CD4-positive, alpha-beta T cell (primary cell): ENCODE data around the gene NUDCD3. TPM values are rescaled to one million over a fixed set of nuclear protein-coding genes. Genes with fewer than 3 reads are reported as not detected.

Source experiments
- ATAC-seq: fragments of 200-7000 bp; cut with Tn5 transposase; one replicate; pipeline ENCODE4 v1.10.0; 2022; ENCODE audit warnings: mild to moderate bottlenecking; ENCODE audit not compliant: poor library complexity
- CTCF ChIA-PET: fragments of 350-600 bp; sonication (Branson Sonifier 250); formaldehyde crosslinking; loops from one replicate; lab custom pipeline; 2021; ENCODE audit warnings: antibody characterized with exemption, inconsistent platforms; lab: Charles Lee
- POLR2A ChIA-PET: fragments of 350-600 bp; sonication (Branson Sonifier 250); formaldehyde crosslinking; loops from one replicate; lab custom pipeline; 2021; ENCODE audit warnings: antibody characterized with exemption, inconsistent platforms; lab: Charles Lee
- DNase-seq, 14 experiments: peaks; one replicate each; pipeline ENCODE4 v3.0.0-alpha.2; 2013 to 2020; ENCODE audit warnings: mixed read lengths in 2 of 14
- H3K27ac ChIP-seq, 2 donors: one replicate each; pipeline versions ENCODE4 v1.5.1 to v1.7.0; 2013; ENCODE audit warnings: low read length in 2 of 2, low read depth in 1 of 2, mild to moderate bottlenecking in 1 of 2
- H3K27me3 ChIP-seq, 2 experiments: 1 replicate in 1 of 2; 2 replicates in 1 of 2; pipeline versions ENCODE4 v1.6.1 to v1.7.0; 2013; ENCODE audit warnings: low read length in 2 of 2, control low read depth in 1 of 2, mild to moderate bottlenecking in 1 of 2, moderate library complexity in 1 of 2; ENCODE audit not compliant: insufficient read depth in 2 of 2, control insufficient read depth in 1 of 2
- H3K36me3 ChIP-seq: one replicate; pipeline ENCODE4 v1.6.1; 2013; ENCODE audit warnings: low read length, control low read depth; ENCODE audit not compliant: insufficient read depth
- H3K4me1 ChIP-seq: one replicate; pipeline ENCODE4 v1.6.1; 2013; ENCODE audit warnings: low read length, control low read depth; ENCODE audit not compliant: insufficient read depth
- H3K4me3 ChIP-seq: one replicate; pipeline ENCODE4 v1.5.1; 2013; ENCODE audit warnings: mild to moderate bottlenecking, low read length, moderate library complexity
- H3K9me3 ChIP-seq, 2 experiments: 1 replicate in 1 of 2; 2 replicates in 1 of 2; pipeline versions ENCODE4 v1.6.1 to v1.7.0; 2013; ENCODE audit warnings: low read length in 2 of 2, mild to moderate bottlenecking in 2 of 2, control low read depth in 1 of 2, moderate library complexity in 1 of 2; ENCODE audit not compliant: control insufficient read depth in 1 of 2, insufficient read depth in 1 of 2
- H3K27ac Mint-ChIP-seq: one replicate; pipeline ENCODE4 v1.8.0; 2020; ENCODE audit warnings: mixed read lengths
- H3K27me3 Mint-ChIP-seq: one replicate; pipeline ENCODE4 v1.8.0; 2021; ENCODE audit warnings: mixed read lengths
- H3K36me3 Mint-ChIP-seq: one replicate; pipeline ENCODE4 v1.8.0; 2021; ENCODE audit warnings: low read depth, mixed read lengths
- H3K4me1 Mint-ChIP-seq: one replicate; pipeline ENCODE4 v1.8.0; 2021; ENCODE audit warnings: low read depth, mixed read lengths
- H3K4me3 Mint-ChIP-seq: one replicate; pipeline ENCODE4 v1.8.0; 2020; ENCODE audit warnings: mild to moderate bottlenecking, mixed read lengths
- H3K9me3 Mint-ChIP-seq: one replicate; pipeline ENCODE4 v1.8.0; 2020; ENCODE audit warnings: mixed read lengths
- intact Hi-C, 2 experiments: fragments of 100-400 bp; cut with DNase I in 1 of 2; cut with micrococcal nuclease in 1 of 2; formaldehyde crosslinking; loops; one replicate each; pipeline versions ENCODE4 v1.15.1 to v1.9.0; 2023 to 2025; cut with DNase I, micrococcal nuclease
- total RNA-seq, 174 experiments: library from RNA in 2 of 174; stranded (reverse) in 2 of 174; gene quantifications; one replicate each; pipeline ENCODE4 v1.2.3 and lab custom pipeline; 2021 to 2026
- TF ChIP-seq, protein P1 (sequence below): fragments of 200-600 bp; IDR thresholded peaks from one replicate; pipeline ENCODE4 v1.8.0; 2022; ENCODE audit warnings: antibody characterized with exemption, mild to moderate bottlenecking

NUDCD3 gene
- total RNA-seq, 2 experiments from 2014 or later, result 56.6 to 60.6 TPM

DNA sequence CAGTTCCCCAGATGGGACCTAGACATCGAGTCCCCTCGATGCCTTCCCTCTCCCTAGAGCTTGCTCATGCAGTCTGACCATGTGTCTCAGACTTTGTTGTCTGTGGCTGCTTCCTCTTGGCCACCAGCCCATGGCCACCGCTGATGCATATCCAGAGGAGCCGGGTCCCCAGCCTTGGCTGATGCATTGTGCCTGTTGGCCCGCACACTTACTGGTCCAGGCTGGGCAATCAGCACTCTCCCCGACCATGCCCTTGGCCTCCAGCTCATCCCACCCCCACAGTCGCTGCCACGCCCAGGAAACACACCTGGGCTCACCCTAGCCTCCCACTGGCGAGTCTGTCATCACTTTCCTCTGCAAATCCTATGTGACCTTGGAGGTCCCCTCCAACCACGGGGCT, 40.5 kb upstream of the NUDCD3 start:
- DNase-seq (no peak), ATAC-seq (no peak)
- no peaks in the 10 kb centered on the region for H3K27me3 Mint-ChIP-seq
- no peaks in the 10 kb centered on the region for H3K4me1 Mint-ChIP-seq
- H3K36me3 ChIP-seq, result no peaks in the 10 kb centered on the region
- H3K27ac ChIP-seq, result no peak overlapping the region
- ChIA-PET POLR2A (no interaction called here), CTCF (no interaction called here)
- intact Hi-C loops, result no loop called here
- TF ChIP-seq, protein P1, sequence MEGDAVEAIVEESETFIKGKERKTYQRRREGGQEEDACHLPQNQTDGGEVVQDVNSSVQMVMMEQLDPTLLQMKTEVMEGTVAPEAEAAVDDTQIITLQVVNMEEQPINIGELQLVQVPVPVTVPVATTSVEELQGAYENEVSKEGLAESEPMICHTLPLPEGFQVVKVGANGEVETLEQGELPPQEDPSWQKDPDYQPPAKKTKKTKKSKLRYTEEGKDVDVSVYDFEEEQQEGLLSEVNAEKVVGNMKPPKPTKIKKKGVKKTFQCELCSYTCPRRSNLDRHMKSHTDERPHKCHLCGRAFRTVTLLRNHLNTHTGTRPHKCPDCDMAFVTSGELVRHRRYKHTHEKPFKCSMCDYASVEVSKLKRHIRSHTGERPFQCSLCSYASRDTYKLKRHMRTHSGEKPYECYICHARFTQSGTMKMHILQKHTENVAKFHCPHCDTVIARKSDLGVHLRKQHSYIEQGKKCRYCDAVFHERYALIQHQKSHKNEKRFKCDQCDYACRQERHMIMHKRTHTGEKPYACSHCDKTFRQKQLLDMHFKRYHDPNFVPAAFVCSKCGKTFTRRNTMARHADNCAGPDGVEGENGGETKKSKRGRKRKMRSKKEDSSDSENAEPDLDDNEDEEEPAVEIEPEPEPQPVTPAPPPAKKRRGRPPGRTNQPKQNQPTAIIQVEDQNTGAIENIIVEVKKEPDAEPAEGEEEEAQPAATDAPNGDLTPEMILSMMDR, result no peak
- no peaks in the 10 kb centered on the region for H3K4me1 ChIP-seq
- no peak overlapping the region for H3K27ac Mint-ChIP-seq
- no peaks in the 10 kb centered on the region for H3K9me3 Mint-ChIP-seq
- H3K9me3 ChIP-seq, result peaks cover 0 to 13% of the 10 kb centered on the region in 2 experiments
- H3K4me3 Mint-ChIP-seq, result no peak overlapping the region
- no peak overlapping the region for H3K4me3 ChIP-seq
- H3K27me3 ChIP-seq, result no peaks in the 10 kb centered on the region
- no peaks in the 10 kb centered on the region for H3K36me3 Mint-ChIP-seq

DNA sequence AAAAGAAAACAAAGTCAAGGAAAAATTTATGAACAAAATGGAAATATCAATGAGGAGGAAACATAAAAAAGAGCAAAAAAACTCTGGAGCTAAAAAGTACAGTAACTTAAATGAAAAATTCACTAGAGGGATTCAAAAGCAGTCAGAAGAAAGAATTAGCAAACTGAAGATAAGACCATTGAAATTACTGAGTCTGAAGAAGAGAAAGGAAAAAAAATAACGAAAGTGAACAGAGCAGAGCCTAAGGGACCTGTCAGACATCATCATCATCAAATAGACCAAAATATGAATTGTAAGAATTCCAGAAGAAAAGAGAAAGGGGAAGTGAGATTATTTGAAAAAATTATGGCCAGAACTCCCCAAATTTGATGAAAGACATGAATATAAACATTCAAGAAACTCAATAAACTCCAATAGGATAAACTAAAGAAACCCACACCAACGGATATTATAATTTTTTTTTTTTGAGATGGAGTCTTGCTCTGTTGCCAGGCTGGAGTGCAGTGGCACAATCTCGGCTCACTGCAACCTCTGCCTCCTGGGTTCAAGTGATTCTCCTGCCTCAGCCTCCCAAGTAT, 34.4 kb upstream of the NUDCD3 start:
- Mint-ChIP-seq H3K27ac (no peak overlapping the region), H3K4me3 (no peak overlapping the region), H3K36me3 (peaks cover 12% of the 10 kb centered on the region), H3K9me3 (peaks cover 5% of the 10 kb centered on the region), H3K4me1 (no peaks in the 10 kb centered on the region), H3K27me3 (no peaks in the 10 kb centered on the region)
- no peak for ATAC-seq
- Histone ChIP-seq H3K4me1 (no peaks in the 10 kb centered on the region), H3K4me3 (no peak overlapping the region), H3K36me3 (no peaks in the 10 kb centered on the region), H3K27me3 (peaks cover 0 to 3% of the 10 kb centered on the region in 2 experiments), H3K27ac (no peak overlapping the region), H3K9me3 (peaks cover 10 to 24% of the 10 kb centered on the region in 2 experiments)
- DNase-seq, result no peak
- TF ChIP-seq, protein P1, result no peak
- intact Hi-C loops, result no loop called here
- ChIA-PET CTCF (no interaction called here), POLR2A (interaction anchor here (0.7 kb wide), 1 partner anchor 99 kb away, joined by 3 read pairs; no protein-coding TSS in a partner anchor)

DNA sequence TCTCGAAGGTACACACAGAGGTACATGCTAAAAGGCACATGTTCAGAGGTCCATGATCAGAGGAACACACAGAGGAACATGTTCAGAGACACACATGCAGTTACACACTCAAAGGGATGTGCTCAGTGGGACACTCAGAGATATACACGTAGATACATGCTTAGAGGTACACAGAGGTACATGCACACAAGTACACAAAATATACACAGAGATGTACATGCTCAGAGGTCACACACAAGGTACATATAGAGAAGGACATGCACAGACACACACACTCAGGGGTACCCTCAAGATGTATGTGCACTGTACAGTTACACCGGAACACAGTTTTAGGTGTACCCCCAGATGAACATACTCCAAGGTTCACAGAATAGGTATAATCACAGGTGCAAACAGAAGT, 31.9 kb upstream of the NUDCD3 start:
- Mint-ChIP-seq H3K4me3 (no peak overlapping the region), H3K36me3 (peaks cover 12% of the 10 kb centered on the region), H3K27me3 (no peaks in the 10 kb centered on the region), H3K27ac (no peak overlapping the region), H3K4me1 (no peaks in the 10 kb centered on the region), H3K9me3 (peaks cover 5% of the 10 kb centered on the region)
- intact Hi-C loops, result no loop called here
- POLR2A ChIA-PET, result no interaction called here
- H3K36me3 ChIP-seq, result no peaks in the 10 kb centered on the region
- no peak for DNase-seq
- no peak overlapping the region for H3K27ac ChIP-seq
- peaks cover 0 to 6% of the 10 kb centered on the region in 2 experiments for H3K27me3 ChIP-seq
- H3K9me3 ChIP-seq, result peaks cover 10 to 23% of the 10 kb centered on the region in 2 experiments
- no peak overlapping the region for H3K4me3 ChIP-seq
- no peaks in the 10 kb centered on the region for H3K4me1 ChIP-seq
- TF ChIP-seq, protein P1, result no peak
- ATAC-seq, result no peak
- CTCF ChIA-PET, result no interaction called here
